ENCODE results near the gene UBE2D1.

The UBE2D1 gene

GRCh38 chr10:58384999-58385783 lies 50.4 kb downstream of the UBE2D1 start, which contains the start of gene TFAM:
Gene TFAM (plus strand): TSS chr10:58385410. CDS start chr10:58385548, 138 bp downstream.
- Histone ChIP-seq H3K9me3 (ENCODE audit: low read length) (no peaks in the 10 kb centered on the region), H3K4me3 (ENCODE audit: low read depth in 1 of 2, low read length in 2 of 2) (peak within 1 kb of the TSS; percentile 76 to 98), H3K27ac (ENCODE audit: low read depth, low read length) (peak within 1 kb of the TSS; percentile 84), H3K9ac (ENCODE audit: low read length) (peak within 1 kb of the TSS; percentile 83), H3K4me1 (ENCODE audit: insufficient read depth, low read length) (peaks cover 16% of the 10 kb centered on the region), H3K27me3 (ENCODE audit: control insufficient read depth in 1 of 2, insufficient read depth in 2 of 2, low read length in 2 of 2) (no peaks in the 10 kb centered on the region), H3K36me3 (ENCODE audit: insufficient read depth, low read length) (peaks cover 27% of the 10 kb centered on the region)

- Histone ChIP-seq H3K9ac (ENCODE audit: low read length) (peak overlapping the region; percentile 49), H3K4me3 (ENCODE audit: low read depth in 1 of 2, low read length in 2 of 2) (peak overlapping the region; percentile 76 to 98), H3K36me3 (ENCODE audit: insufficient read depth, low read length) (peaks cover 31% of the 10 kb centered on the region), H3K9me3 (ENCODE audit: low read length) (no peaks in the 10 kb centered on the region), H3K27me3 (ENCODE audit: control insufficient read depth in 1 of 2, insufficient read depth in 2 of 2, low read length in 2 of 2) (no peaks in the 10 kb centered on the region), H3K27ac (ENCODE audit: low read depth, low read length) (peak overlapping the region; percentile 84), H3K4me1 (ENCODE audit: insufficient read depth, low read length) (peaks cover 16% of the 10 kb centered on the region)
Observed at GRCh38 chr10:58385784-58386112, 50.9 kb downstream of the UBE2D1 start.

DNA sequence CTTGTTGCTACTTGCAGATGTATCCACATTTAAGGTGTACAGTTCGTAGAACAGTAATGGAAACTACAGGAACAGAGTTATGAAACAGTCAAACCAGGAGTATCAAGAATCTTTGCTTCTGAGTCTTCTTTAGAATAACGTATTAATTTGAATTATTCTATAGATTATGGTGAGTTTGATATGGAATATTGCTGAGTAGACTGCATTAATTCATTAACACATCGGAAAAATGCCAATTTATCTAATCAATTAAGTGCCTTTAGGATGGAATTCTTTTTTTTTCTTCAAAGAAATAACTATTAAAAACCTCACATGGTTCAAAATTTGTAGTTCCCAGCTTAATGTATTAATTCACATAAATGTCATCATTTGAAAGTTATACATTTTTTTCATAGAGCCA lies 54.2 kb downstream of the UBE2D1 start:
- Histone ChIP-seq H3K27me3 (ENCODE audit: control insufficient read depth in 1 of 2, insufficient read depth in 2 of 2, low read length in 2 of 2) (no peaks in the 10 kb centered on the region), H3K9me3 (ENCODE audit: low read length) (no peaks in the 10 kb centered on the region), H3K4me3 (ENCODE audit: low read depth in 1 of 2, low read length in 2 of 2) (no peak overlapping the region), H3K4me1 (ENCODE audit: insufficient read depth, low read length) (peaks cover 14% of the 10 kb centered on the region), H3K27ac (ENCODE audit: low read depth, low read length) (no peak overlapping the region), H3K36me3 (ENCODE audit: insufficient read depth, low read length) (peaks cover 44% of the 10 kb centered on the region), H3K9ac (ENCODE audit: low read length) (no peak overlapping the region)

GRCh38 chr10:58393317-58393716 lies 58.5 kb downstream of the UBE2D1 start:
- Histone ChIP-seq H3K27me3 (ENCODE audit: control insufficient read depth in 1 of 2, insufficient read depth in 2 of 2, low read length in 2 of 2) (no peaks in the 10 kb centered on the region), H3K9me3 (ENCODE audit: low read length) (no peaks in the 10 kb centered on the region), H3K27ac (ENCODE audit: low read depth, low read length) (no peak overlapping the region), H3K9ac (ENCODE audit: low read length) (no peak overlapping the region), H3K4me1 (ENCODE audit: insufficient read depth, low read length) (no peaks in the 10 kb centered on the region), H3K36me3 (ENCODE audit: insufficient read depth, low read length) (peaks cover 49% of the 10 kb centered on the region), H3K4me3 (ENCODE audit: low read depth in 1 of 2, low read length in 2 of 2) (no peak overlapping the region)

GRCh38 chr10:58394471-58394870 lies 59.7 kb downstream of the UBE2D1 start:
- peaks cover 37% of the 10 kb centered on the region for H3K36me3 ChIP-seq (ENCODE audit: insufficient read depth, low read length)
- H3K9me3 ChIP-seq (ENCODE audit: low read length) = no peaks in the 10 kb centered on the region
- no peak overlapping the region for H3K4me3 ChIP-seq (ENCODE audit: low read depth in 1 of 2, low read length in 2 of 2)
- no peak overlapping the region for H3K27ac ChIP-seq (ENCODE audit: low read depth, low read length)
- H3K9ac ChIP-seq (ENCODE audit: low read length) = no peak overlapping the region
- no peaks in the 10 kb centered on the region for H3K4me1 ChIP-seq (ENCODE audit: insufficient read depth, low read length)
- no peaks in the 10 kb centered on the region for H3K27me3 ChIP-seq (ENCODE audit: control insufficient read depth in 1 of 2, insufficient read depth in 2 of 2, low read length in 2 of 2)

GRCh38 chr10:58396057-58396456 lies 61.3 kb downstream of the UBE2D1 start:
- Histone ChIP-seq H3K36me3 (ENCODE audit: insufficient read depth, low read length) (peaks cover 30% of the 10 kb centered on the region), H3K9me3 (ENCODE audit: low read length) (no peaks in the 10 kb centered on the region), H3K27me3 (ENCODE audit: control insufficient read depth in 1 of 2, insufficient read depth in 2 of 2, low read length in 2 of 2) (no peaks in the 10 kb centered on the region), H3K27ac (ENCODE audit: low read depth, low read length) (no peak overlapping the region), H3K4me1 (ENCODE audit: insufficient read depth, low read length) (no peaks in the 10 kb centered on the region), H3K9ac (ENCODE audit: low read length) (no peak overlapping the region), H3K4me3 (ENCODE audit: low read depth in 1 of 2, low read length in 2 of 2) (no peak overlapping the region)

- no peak overlapping the region for H3K4me3 ChIP-seq (ENCODE audit: low read depth in 1 of 2, low read length in 2 of 2)
- no peaks in the 10 kb centered on the region for H3K9me3 ChIP-seq (ENCODE audit: low read length)
- H3K27ac ChIP-seq (ENCODE audit: low read depth, low read length) = no peak overlapping the region
- H3K4me1 ChIP-seq (ENCODE audit: insufficient read depth, low read length) = no peaks in the 10 kb centered on the region
- H3K27me3 ChIP-seq (ENCODE audit: control insufficient read depth in 1 of 2, insufficient read depth in 2 of 2, low read length in 2 of 2) = no peaks in the 10 kb centered on the region
- H3K9ac ChIP-seq (ENCODE audit: low read length) = no peak overlapping the region
- H3K36me3 ChIP-seq (ENCODE audit: insufficient read depth, low read length) = peaks cover 25% of the 10 kb centered on the region
Observed at GRCh38 chr10:58397830-58398229, 63.0 kb downstream of the UBE2D1 start.

DNA sequence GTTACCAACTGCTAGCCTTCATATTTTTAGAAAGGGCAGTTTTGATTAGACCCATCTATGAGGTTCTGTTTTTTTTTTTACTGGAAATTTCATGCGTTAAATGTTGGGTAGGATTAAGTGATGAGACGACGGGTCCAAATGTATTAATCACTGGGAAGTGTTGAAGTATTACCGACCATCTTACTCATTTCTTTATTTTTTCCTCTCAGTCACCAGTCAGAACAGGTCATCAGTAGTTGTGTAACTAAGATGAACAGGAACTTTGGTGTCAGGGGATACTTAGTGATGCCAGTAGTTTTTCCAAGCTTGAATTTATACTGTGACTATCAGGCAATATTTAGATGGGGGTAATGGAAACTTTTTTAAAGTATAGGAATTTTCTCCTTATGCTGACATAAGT lies 64.6 kb downstream of the UBE2D1 start:
- Histone ChIP-seq H3K4me3 (ENCODE audit: low read depth in 1 of 2, low read length in 2 of 2) (no peak overlapping the region), H3K27me3 (ENCODE audit: control insufficient read depth in 1 of 2, insufficient read depth in 2 of 2, low read length in 2 of 2) (no peaks in the 10 kb centered on the region), H3K9me3 (ENCODE audit: low read length) (no peaks in the 10 kb centered on the region), H3K4me1 (ENCODE audit: insufficient read depth, low read length) (no peaks in the 10 kb centered on the region), H3K9ac (ENCODE audit: low read length) (no peak overlapping the region), H3K27ac (ENCODE audit: low read depth, low read length) (no peak overlapping the region), H3K36me3 (ENCODE audit: insufficient read depth, low read length) (peaks cover 15% of the 10 kb centered on the region)

GRCh38 chr10:58400609-58401008 lies 65.8 kb downstream of the UBE2D1 start:
- H3K27ac ChIP-seq (ENCODE audit: low read depth, low read length) = no peak overlapping the region
- H3K4me1 ChIP-seq (ENCODE audit: insufficient read depth, low read length) = no peaks in the 10 kb centered on the region
- H3K4me3 ChIP-seq (ENCODE audit: low read depth in 1 of 2, low read length in 2 of 2) = no peak overlapping the region
- peaks cover 8% of the 10 kb centered on the region for H3K36me3 ChIP-seq (ENCODE audit: insufficient read depth, low read length)
- no peak overlapping the region for H3K9ac ChIP-seq (ENCODE audit: low read length)
- no peaks in the 10 kb centered on the region for H3K9me3 ChIP-seq (ENCODE audit: low read length)
- no peaks in the 10 kb centered on the region for H3K27me3 ChIP-seq (ENCODE audit: control insufficient read depth in 1 of 2, insufficient read depth in 2 of 2, low read length in 2 of 2)

GRCh38 chr10:58404001-58404400 lies 69.2 kb downstream of the UBE2D1 start:
- Histone ChIP-seq H3K36me3 (ENCODE audit: insufficient read depth, low read length) (no peaks in the 10 kb centered on the region), H3K9ac (ENCODE audit: low read length) (no peak overlapping the region), H3K27me3 (ENCODE audit: control insufficient read depth in 1 of 2, insufficient read depth in 2 of 2, low read length in 2 of 2) (no peaks in the 10 kb centered on the region), H3K4me1 (ENCODE audit: insufficient read depth, low read length) (no peaks in the 10 kb centered on the region), H3K4me3 (ENCODE audit: low read depth in 1 of 2, low read length in 2 of 2) (no peak overlapping the region), H3K9me3 (ENCODE audit: low read length) (no peaks in the 10 kb centered on the region), H3K27ac (ENCODE audit: low read depth, low read length) (no peak overlapping the region)

DNA sequence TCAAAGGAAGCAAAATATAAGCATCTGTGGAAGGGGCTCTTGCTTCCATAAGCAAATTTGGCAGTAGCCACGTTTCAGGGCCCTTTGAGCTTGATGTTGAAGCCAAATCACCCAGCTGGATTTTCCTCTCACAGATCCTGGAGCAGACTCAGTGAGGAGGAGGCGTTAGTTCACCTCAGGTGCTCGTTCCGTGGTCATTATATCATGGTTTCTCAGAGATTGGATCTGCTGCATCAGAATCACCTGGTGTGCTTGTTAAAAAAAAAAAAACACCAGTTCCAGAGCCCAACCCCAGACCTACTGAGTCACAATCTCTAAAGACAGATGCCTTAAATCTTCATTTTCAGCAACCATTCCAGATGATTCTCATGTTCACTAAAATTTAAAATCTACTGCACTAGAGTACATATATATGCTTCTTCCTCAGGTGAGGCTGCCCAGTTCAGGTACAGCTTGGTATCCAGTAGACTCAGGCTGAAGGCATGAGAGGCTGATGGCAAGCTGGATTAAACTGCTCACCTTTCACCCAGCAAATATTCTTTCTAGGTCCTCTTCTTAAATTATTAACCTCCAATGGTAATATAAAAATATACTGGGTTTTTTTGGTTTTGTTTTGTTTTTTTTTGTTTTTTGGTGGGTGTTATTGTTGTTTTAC lies 75.3 kb downstream of the UBE2D1 start:
- no peak overlapping the region for H3K4me3 ChIP-seq (ENCODE audit: low read depth in 1 of 2, low read length in 2 of 2)
- H3K36me3 ChIP-seq (ENCODE audit: insufficient read depth, low read length) = no peaks in the 10 kb centered on the region
- H3K9me3 ChIP-seq (ENCODE audit: low read length) = no peaks in the 10 kb centered on the region
- no peaks in the 10 kb centered on the region for H3K4me1 ChIP-seq (ENCODE audit: insufficient read depth, low read length)
- no peak overlapping the region for H3K9ac ChIP-seq (ENCODE audit: low read length)
- no peaks in the 10 kb centered on the region for H3K27me3 ChIP-seq (ENCODE audit: control insufficient read depth in 1 of 2, insufficient read depth in 2 of 2, low read length in 2 of 2)
- no peak overlapping the region for H3K27ac ChIP-seq (ENCODE audit: low read depth, low read length)

All from muscle layer of colon (tissue), 2 donors.